IPS-18a (cell line): ENCODE data around the gene PLCB3.

Experiments
- H3K27ac ChIP-seq: one replicate; pipeline ENCODE4 v1.5.1; 2013; ENCODE audit warnings: low read length
- H3K27me3 ChIP-seq: one replicate; pipeline ENCODE4 v1.6.1; 2013; ENCODE audit warnings: mild to moderate bottlenecking, low read length; ENCODE audit not compliant: control insufficient read depth, insufficient read depth
- H3K36me3 ChIP-seq: one replicate; pipeline ENCODE4 v1.6.1; 2013; ENCODE audit warnings: low read depth, low read length; ENCODE audit not compliant: control insufficient read depth
- H3K4me1 ChIP-seq: one replicate; pipeline ENCODE4 v1.6.1; 2013; ENCODE audit warnings: low read depth, low read length; ENCODE audit not compliant: control insufficient read depth
- H3K4me3 ChIP-seq: one replicate; pipeline ENCODE4 v1.5.1; 2013; ENCODE audit warnings: low read length
- H3K9ac ChIP-seq: one replicate; pipeline ENCODE4 v1.6.1; 2013; ENCODE audit warnings: mild to moderate bottlenecking, low read length, moderate library complexity
- H3K9me3 ChIP-seq: one replicate; pipeline ENCODE4 v1.6.1; 2013; ENCODE audit warnings: low read depth, low read length; ENCODE audit not compliant: control insufficient read depth

The PLCB3 gene

GRCh38 chr11:64232182-64232966, 19.0 kb upstream of the PLCB3 start:
- Histone ChIP-seq H3K36me3 (no peaks in the 10 kb centered on the region), H3K4me3 (no peak overlapping the region), H3K9me3 (no peaks in the 10 kb centered on the region), H3K27ac (no peak overlapping the region), H3K27me3 (peaks cover 30% of the 10 kb centered on the region), H3K4me1 (peaks cover 4% of the 10 kb centered on the region), H3K9ac (no peak overlapping the region)

DNA sequence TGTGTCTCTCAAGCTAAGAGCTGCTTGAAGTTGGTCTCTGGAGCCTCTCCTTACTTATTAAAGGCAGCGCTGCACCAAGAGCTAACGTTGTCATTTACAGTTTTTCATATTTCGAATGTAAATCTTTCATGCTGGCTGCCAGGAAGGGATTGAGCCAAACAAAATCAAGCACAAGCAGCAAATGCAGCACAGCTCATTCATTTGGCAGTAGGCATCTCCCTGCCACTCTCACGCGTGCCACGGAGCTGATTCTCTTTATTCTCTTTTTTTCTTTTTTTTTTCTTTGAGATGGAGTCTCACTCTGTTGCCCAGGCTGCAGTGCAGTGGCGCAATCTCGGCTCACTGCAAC, 18.4 kb upstream of the PLCB3 start:
- Histone ChIP-seq H3K4me1 (peaks cover 4% of the 10 kb centered on the region), H3K4me3 (no peak overlapping the region), H3K9ac (no peak overlapping the region), H3K27me3 (peaks cover 30% of the 10 kb centered on the region), H3K27ac (no peak overlapping the region), H3K9me3 (no peaks in the 10 kb centered on the region), H3K36me3 (no peaks in the 10 kb centered on the region)

- Histone ChIP-seq H3K4me3 (peak within 1 kb of the TSS; percentile 56), H3K36me3 (no peaks in the 10 kb centered on the region), H3K4me1 (peaks cover 4% of the 10 kb centered on the region), H3K27me3 (peaks cover 30% of the 10 kb centered on the region), H3K9me3 (no peaks in the 10 kb centered on the region), H3K9ac (peak within 1 kb of the TSS; percentile 6), H3K27ac (no peak within 1 kb of the TSS)
Observed at GRCh38 chr11:64233913-64234586, 17.3 kb upstream of the PLCB3 start, which contains the start of gene VEGFB. VEGFB (plus strand) TSS chr11:64234584; CDS start chr11:64234834, 250 bp downstream.

DNA sequence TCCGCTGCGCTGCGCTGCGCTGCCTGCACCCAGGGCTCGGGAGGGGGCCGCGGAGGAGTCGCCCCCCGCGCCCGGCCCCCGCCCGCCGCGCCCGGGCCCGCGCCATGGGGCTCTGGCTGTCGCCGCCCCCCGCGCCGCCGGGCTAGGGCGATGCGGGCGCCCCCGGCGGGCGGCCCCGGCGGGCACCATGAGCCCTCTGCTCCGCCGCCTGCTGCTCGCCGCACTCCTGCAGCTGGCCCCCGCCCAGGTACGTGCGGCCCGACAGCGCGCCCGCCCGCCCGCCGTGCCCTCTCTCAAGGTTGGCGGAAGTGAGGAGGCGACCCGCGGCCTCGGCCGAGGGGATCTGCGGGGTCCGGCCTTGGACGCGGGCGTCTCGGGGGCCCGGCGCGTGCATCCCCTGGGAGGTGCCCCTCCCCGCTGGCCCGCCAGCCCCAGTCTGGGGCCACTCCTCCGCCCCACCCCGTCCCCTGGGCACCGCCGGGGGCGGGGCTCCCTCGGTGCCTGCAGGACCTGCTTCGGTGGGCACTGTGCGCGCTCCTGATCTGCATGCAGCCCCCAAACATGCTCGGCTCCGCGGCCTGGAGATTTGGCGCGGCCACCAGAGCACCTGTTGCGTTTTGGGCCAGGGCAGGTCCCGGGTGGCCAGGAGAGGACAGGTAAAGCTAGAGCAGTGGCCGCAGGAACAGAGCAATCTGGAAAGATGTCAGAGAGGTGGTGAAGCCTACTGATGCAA, 16.5 kb upstream of the PLCB3 start:
- Histone ChIP-seq H3K36me3 (no peaks in the 10 kb centered on the region), H3K9ac (no peak overlapping the region), H3K27ac (no peak overlapping the region), H3K4me3 (peak overlapping the region; percentile 53), H3K4me1 (peaks cover 4% of the 10 kb centered on the region), H3K9me3 (no peaks in the 10 kb centered on the region), H3K27me3 (peaks cover 30% of the 10 kb centered on the region)

- Histone ChIP-seq H3K36me3 (no peaks in the 10 kb centered on the region), H3K9me3 (no peaks in the 10 kb centered on the region), H3K4me3 (peak overlapping the region; percentile 53), H3K27ac (no peak overlapping the region), H3K27me3 (peaks cover 30% of the 10 kb centered on the region), H3K4me1 (peaks cover 4% of the 10 kb centered on the region), H3K9ac (no peak overlapping the region)
Observed at GRCh38 chr11:64235437-64236161, 15.7 kb upstream of the PLCB3 start.

GRCh38 chr11:64237484-64237951, 13.8 kb upstream of the PLCB3 start:
- Histone ChIP-seq H3K27ac (no peak overlapping the region), H3K4me3 (no peak overlapping the region), H3K36me3 (no peaks in the 10 kb centered on the region), H3K9me3 (no peaks in the 10 kb centered on the region), H3K27me3 (peaks cover 21% of the 10 kb centered on the region), H3K9ac (no peak overlapping the region), H3K4me1 (no peaks in the 10 kb centered on the region)

DNA sequence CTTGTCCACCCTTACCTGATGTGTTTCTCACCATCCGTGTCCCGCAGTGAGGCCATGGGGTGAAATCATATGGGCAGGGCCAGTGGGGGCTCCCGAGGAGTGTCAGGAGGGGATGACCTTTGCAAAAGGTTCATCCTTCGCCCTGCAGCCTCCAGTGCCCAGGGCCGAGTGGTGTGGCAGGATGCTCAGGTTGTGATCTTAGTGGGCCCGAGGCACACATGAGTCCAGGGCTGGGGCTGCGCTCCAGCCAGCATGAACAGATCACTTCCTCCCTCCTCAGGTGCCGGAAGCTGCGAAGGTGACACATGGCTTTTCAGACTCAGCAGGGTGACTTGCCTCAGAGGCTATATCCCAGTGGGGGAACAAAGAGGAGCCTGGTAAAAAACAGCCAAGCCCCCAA, 13.3 kb upstream of the PLCB3 start:
- Histone ChIP-seq H3K36me3 (no peaks in the 10 kb centered on the region), H3K4me1 (no peaks in the 10 kb centered on the region), H3K9ac (no peak overlapping the region), H3K4me3 (no peak overlapping the region), H3K27ac (no peak overlapping the region), H3K27me3 (peaks cover 15% of the 10 kb centered on the region), H3K9me3 (no peaks in the 10 kb centered on the region)

DNA sequence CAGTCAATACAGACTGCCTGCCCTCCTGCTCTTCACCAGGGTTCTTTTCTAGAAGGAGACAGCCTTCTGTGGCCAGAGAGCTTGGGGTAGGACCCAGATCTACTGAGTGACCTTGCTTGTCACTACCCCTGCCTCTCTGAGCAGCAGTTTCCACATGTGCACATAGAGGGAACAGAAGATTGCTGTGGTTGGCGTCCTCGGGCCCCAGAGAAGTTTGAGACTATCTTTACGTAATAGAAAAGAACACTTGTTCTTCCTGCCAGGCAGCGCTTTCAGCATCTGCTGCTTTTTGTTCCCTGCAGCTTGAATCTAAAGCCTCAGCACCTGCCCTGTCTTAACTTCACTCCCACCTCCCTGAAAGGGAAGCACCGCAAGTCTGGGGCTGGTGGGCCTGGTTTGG, 12.3 kb upstream of the PLCB3 start:
- no peak overlapping the region for H3K4me3 ChIP-seq
- H3K27me3 ChIP-seq, result peaks cover 7% of the 10 kb centered on the region
- no peaks in the 10 kb centered on the region for H3K4me1 ChIP-seq
- no peak overlapping the region for H3K27ac ChIP-seq
- H3K9ac ChIP-seq, result no peak overlapping the region
- H3K36me3 ChIP-seq, result peaks cover 9% of the 10 kb centered on the region
- no peaks in the 10 kb centered on the region for H3K9me3 ChIP-seq

- Histone ChIP-seq H3K27me3 (peaks cover 7% of the 10 kb centered on the region), H3K4me1 (no peaks in the 10 kb centered on the region), H3K4me3 (peak overlapping the region; percentile 66), H3K9me3 (no peaks in the 10 kb centered on the region), H3K9ac (peak overlapping the region; percentile 49), H3K27ac (peak overlapping the region; percentile 49), H3K36me3 (peaks cover 13% of the 10 kb centered on the region)
Observed at GRCh38 chr11:64239662-64240434, 11.5 kb upstream of the PLCB3 start.

DNA sequence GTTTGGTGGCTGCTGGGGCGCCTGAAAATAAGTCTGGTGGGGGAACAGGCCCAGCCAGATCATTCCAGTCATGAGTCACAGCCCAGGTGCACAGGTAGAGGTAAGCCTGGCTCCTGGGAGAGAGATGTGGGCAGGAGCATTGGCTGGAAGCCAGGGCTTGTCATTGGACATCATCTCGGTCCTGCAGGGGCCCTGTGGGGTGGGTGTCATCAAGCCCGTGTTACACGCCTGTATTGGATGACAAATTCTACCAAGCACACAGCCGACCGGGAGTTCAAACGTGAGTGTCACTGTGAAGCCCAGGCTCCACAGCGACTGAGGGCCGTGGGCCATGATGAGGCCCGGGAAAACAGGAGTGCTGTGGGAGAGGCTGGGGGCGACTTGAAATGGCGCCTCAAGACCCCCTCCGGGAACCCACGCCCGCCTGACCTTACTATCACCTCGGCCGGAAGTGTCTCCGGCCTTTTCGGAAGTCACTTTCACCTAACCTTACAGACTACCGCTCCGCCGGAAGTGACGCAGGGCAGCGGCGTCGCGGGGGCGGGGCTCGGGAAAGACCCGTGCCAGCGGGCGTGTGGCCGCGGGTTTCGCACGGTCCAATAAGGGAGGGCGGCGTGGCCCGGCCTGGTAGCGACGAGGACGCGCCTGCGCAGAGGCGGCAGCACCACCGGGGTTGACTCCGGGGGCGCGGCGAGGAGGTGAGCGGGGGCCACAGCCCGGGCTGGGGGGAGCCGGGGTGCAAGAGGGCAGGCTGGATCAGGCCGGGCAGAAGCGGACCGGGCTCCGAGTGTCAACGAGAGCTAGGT, 10.7 kb upstream of the PLCB3 start, which contains the start of gene FKBP2:
Gene FKBP2 (plus strand): TSS at position 661 of the 806 bp plus-strand sequence. CDS start 1,293 bp downstream, outside the sequence.
- Histone ChIP-seq H3K4me1 (no peaks in the 10 kb centered on the region), H3K27me3 (no peaks in the 10 kb centered on the region), H3K9ac (peak within 1 kb of the TSS; percentile 80), H3K36me3 (peaks cover 13% of the 10 kb centered on the region), H3K9me3 (no peaks in the 10 kb centered on the region), H3K27ac (peak within 1 kb of the TSS; percentile 49), H3K4me3 (peak within 1 kb of the TSS; percentile 66)
